ENCODE measurements around the gene TOX3. TPM values are rescaled to one million over a fixed set of nuclear protein-coding genes. Genes with fewer than 3 reads are reported as not detected.

The TOX3 gene
- total RNA-seq, 1 experiment from 2014 or later, result 20.2 TPM

DNA sequence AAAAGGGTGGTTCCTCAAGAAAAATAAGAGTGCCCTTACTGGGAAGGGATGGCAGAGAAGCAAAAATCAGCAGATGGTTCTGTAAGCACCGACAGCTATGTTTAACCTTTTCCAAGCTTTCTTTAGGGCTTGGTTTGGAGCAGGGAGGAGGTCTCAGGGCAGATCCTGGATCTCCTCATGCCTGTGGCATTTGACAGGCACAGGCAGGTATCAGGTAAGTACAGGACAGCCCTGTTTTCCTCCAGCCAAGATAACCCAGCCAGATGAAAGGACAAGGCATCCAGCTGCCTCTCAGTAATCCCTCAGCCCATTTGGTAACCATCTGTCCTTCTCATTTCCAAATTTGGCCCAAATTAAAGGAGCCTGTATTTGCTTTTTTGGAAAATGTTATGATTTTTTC is 141.5 kb downstream of the TOX3 start:
- no CpG with 5 or more reads among the region's 1 CpG for WGBS (ENCODE audit: extremely low coverage, insufficient read length, low lambda C conversion rate)
- no peaks in the 10 kb centered on the region for H3K27me3 ChIP-seq (ENCODE audit: insufficient read depth, low read length)
- TF ChIP-seq, protein P1, sequence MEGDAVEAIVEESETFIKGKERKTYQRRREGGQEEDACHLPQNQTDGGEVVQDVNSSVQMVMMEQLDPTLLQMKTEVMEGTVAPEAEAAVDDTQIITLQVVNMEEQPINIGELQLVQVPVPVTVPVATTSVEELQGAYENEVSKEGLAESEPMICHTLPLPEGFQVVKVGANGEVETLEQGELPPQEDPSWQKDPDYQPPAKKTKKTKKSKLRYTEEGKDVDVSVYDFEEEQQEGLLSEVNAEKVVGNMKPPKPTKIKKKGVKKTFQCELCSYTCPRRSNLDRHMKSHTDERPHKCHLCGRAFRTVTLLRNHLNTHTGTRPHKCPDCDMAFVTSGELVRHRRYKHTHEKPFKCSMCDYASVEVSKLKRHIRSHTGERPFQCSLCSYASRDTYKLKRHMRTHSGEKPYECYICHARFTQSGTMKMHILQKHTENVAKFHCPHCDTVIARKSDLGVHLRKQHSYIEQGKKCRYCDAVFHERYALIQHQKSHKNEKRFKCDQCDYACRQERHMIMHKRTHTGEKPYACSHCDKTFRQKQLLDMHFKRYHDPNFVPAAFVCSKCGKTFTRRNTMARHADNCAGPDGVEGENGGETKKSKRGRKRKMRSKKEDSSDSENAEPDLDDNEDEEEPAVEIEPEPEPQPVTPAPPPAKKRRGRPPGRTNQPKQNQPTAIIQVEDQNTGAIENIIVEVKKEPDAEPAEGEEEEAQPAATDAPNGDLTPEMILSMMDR (conservative IDR thresholded peaks at IDR 0.05), result no peak
- H4K8ac ChIP-seq (replicated peaks; ENCODE audit: insufficient read length, low read depth, low read length), result no peak overlapping the region
- H3K4me2 ChIP-seq (ENCODE audit: insufficient read depth, insufficient read length, low read length), result no peak overlapping the region
- no peaks in the 10 kb centered on the region; a peak in 1 of 7 replicates for H3K36me3 Mint-ChIP-seq (ENCODE audit: insufficient read depth in 1 of 3, low read depth in 3 of 3)
- no peaks in the 10 kb centered on the region for H4K20me1 ChIP-seq (ENCODE audit: control insufficient read depth, insufficient read depth, insufficient read length)
- no peak overlapping the region for H2BK12ac ChIP-seq (ENCODE audit: insufficient read length, low read depth, low read length)
- H3K56ac ChIP-seq (ENCODE audit: insufficient read length, low read depth, low read length), result no peak overlapping the region
- no peaks in the 10 kb centered on the region for H3K79me1 ChIP-seq (ENCODE audit: insufficient read depth, low read depth, low read length, poor library complexity, severe bottlenecking)
- H2BK5ac ChIP-seq (ENCODE audit: insufficient read length, low read length), result no peak overlapping the region
- no peak overlapping the region for H4K5ac ChIP-seq (ENCODE audit: insufficient read length, low read depth, low read length)
- H3K27ac ChIP-seq (ENCODE audit: insufficient read length, low read depth, low read length), result no peak overlapping the region
- no peak overlapping the region for H2BK15ac ChIP-seq (ENCODE audit: low read depth, low read length)
- H3T11ph ChIP-seq (ENCODE audit: low read length), result no peak overlapping the region
- H3K4ac ChIP-seq (ENCODE audit: low read depth, low read length), result no peak overlapping the region
- peaks cover 4% of the 10 kb centered on the region in 2 experiments; a peak in 2 of 4 replicates for H3K4me1 Mint-ChIP-seq
- no peak overlapping the region for H3K23ac ChIP-seq (ENCODE audit: insufficient read length, low read depth, low read length)
- H3K79me2 ChIP-seq (ENCODE audit: insufficient read depth, low read length), result no peaks in the 10 kb centered on the region
- H3K4me1 ChIP-seq (ENCODE audit: insufficient read depth, low read length), result no peaks in the 10 kb centered on the region
- H2AFZ ChIP-seq (ENCODE audit: low read length), result no peak overlapping the region
- no peak for DNase-seq
- no peaks in the 10 kb centered on the region for H3K27me3 Mint-ChIP-seq (ENCODE audit: low read depth)
- H3K23me2 ChIP-seq (ENCODE audit: insufficient read length, low read depth, low read length, poor library complexity, severe bottlenecking), result no peaks in the 10 kb centered on the region
- no peak overlapping the region for H3K4me3 Mint-ChIP-seq
- H2AK5ac ChIP-seq (ENCODE audit: insufficient read length, low read length), result no peak overlapping the region
- H3K18ac ChIP-seq (ENCODE audit: insufficient read length, low read depth, low read length), result no peak overlapping the region
- H3K27ac Mint-ChIP-seq, result no peak overlapping the region
- H2BK20ac ChIP-seq (ENCODE audit: low read depth, low read length, poor library complexity, severe bottlenecking), result no peak overlapping the region
- no peaks in the 10 kb centered on the region for H3K9me3 Mint-ChIP-seq
- H4K91ac ChIP-seq (ENCODE audit: insufficient read length, low read depth, low read length), result no peak overlapping the region
- H2BK120ac ChIP-seq (ENCODE audit: low read depth, low read length, poor library complexity, severe bottlenecking), result no peak overlapping the region
- H3K9me3 ChIP-seq (ENCODE audit: control insufficient read depth, low read depth, low read length), result no peaks in the 10 kb centered on the region
- no peak overlapping the region for H3K14ac ChIP-seq (ENCODE audit: insufficient read depth, low read length)
- no peak overlapping the region for H3K9ac ChIP-seq (ENCODE audit: extremely low read depth, insufficient read length, low read length)

Measured in H9 (cell line).